ENCODE results near the gene SPNS1.
"Not testable (repeated sequence)": the region's sequence is repeated elsewhere in the genome, so short reads cannot be mapped to it uniquely, and the experiment has no call there.

SPNS1 gene

DNA sequence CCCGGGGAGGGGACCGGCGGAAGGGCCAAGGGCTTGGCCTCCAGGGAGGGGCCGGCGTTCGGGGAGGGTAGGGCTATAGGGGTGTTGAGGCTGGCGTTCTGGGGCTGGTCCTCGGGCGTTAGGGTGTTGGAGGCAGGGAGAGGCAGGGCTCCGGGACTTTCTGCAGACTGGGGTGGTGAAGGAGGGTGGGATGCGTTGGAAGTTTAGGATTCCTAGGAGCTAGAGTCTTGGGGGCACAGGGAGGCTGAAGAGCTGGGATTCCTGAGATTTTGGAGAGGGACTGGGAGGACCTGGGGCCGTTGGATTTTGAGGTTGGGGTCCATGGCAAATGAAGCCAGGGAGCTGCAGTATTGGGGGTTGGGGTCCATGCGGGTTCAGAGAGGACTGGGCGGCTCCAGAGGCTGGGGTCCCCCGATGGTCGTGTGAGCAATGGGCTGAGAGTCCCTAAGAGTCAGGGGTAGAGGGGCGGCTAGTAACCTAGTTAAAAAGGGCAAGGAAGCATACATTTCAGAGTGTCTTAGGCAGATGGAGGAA is 23.1 kb upstream of the SPNS1 start:
- Histone ChIP-seq H3K4me1 (ENCODE audit: control insufficient read depth in 5 of 5, insufficient read depth in 5 of 5, low read length in 5 of 5) (peaks cover 2 to 18% (median 15%) of the 10 kb centered on the region in 5 donors), H3K36me3 (ENCODE audit: control insufficient read depth in 5 of 5, insufficient read depth in 5 of 5, low read length in 5 of 5) (peaks cover 0 to 30% (median 25%) of the 10 kb centered on the region in 5 donors), H3K27ac (ENCODE audit: low read depth, low read length) (peak overlapping the region; percentile 62), H3K9me3 (ENCODE audit: control insufficient read depth in 5 of 5, low read length in 5 of 5) (no peaks in the 10 kb centered on the region), H3K27me3 (ENCODE audit: control insufficient read depth in 5 of 5, insufficient read depth in 4 of 5, low read length in 5 of 5) (no peaks in the 10 kb centered on the region), H3K9ac (ENCODE audit: low read length in 5 of 5) (peak overlapping the region; percentile 68 to 85 (median 81)), H3K4me3 (ENCODE audit: low read depth in 1 of 5, low read length in 5 of 5) (peak overlapping the region; percentile 70 to 88 (median 77))

DNA sequence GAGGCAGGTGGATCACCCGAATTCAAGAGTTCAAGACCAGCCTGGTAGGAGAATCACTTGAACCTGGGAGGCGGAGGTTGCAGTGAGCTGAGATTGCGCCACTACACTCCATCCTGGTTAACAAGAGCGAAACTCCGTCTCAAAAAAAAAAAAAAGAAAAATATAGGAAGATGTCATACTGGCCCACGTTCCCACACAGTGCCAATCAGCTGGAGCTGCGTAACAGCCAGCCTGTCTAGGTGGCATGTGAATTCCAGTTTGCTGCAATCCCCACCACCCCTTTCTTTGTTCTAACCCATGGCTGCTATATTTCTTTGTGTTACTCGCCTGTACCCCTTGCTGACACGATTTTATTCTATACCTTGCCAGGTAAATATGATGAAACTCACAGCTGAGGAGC is 16.4 kb upstream of the SPNS1 start:
- Histone ChIP-seq H3K9me3 (ENCODE audit: control insufficient read depth in 5 of 5, low read length in 5 of 5) (no peaks in the 10 kb centered on the region), H3K36me3 (ENCODE audit: control insufficient read depth in 5 of 5, insufficient read depth in 5 of 5, low read length in 5 of 5) (peaks cover 6 to 76% (median 62%) of the 10 kb centered on the region in 5 donors), H3K4me1 (ENCODE audit: control insufficient read depth in 5 of 5, insufficient read depth in 5 of 5, low read length in 5 of 5) (no peaks in the 10 kb centered on the region), H3K4me3 (ENCODE audit: low read depth in 1 of 5, low read length in 5 of 5) (no peak overlapping the region), H3K27ac (ENCODE audit: low read depth, low read length) (no peak overlapping the region), H3K27me3 (ENCODE audit: control insufficient read depth in 5 of 5, insufficient read depth in 4 of 5, low read length in 5 of 5) (no peaks in the 10 kb centered on the region), H3K9ac (ENCODE audit: low read length in 5 of 5) (no peak overlapping the region)

DNA sequence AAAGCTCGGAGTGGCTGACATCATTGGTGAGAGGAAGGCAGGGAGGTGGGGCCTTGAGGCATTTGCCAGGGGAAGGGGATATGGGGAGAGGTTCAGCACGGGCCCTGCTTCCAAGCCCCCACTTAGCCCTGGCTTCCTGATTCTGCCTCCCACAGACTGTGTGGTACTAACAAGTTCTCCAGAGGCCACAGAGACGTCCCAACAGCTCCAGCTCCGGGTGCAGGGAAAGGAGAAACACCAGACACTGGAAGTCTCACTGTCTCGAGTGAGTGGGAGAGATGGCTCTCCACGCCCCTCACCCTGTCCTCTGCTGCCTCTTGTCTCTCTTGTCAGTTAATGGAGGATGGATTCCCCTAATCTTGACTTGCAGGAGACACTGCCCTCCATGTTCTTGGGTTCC is 15.7 kb upstream of the SPNS1 start:
- Histone ChIP-seq H3K36me3 (ENCODE audit: control insufficient read depth in 5 of 5, insufficient read depth in 5 of 5, low read length in 5 of 5) (peaks cover 6 to 80% (median 65%) of the 10 kb centered on the region in 5 donors), H3K27ac (ENCODE audit: low read depth, low read length) (no peak overlapping the region), H3K4me3 (ENCODE audit: low read depth in 1 of 5, low read length in 5 of 5) (no peak overlapping the region), H3K27me3 (ENCODE audit: control insufficient read depth in 5 of 5, insufficient read depth in 4 of 5, low read length in 5 of 5) (no peaks in the 10 kb centered on the region), H3K9me3 (ENCODE audit: control insufficient read depth in 5 of 5, low read length in 5 of 5) (no peaks in the 10 kb centered on the region), H3K4me1 (ENCODE audit: control insufficient read depth in 5 of 5, insufficient read depth in 5 of 5, low read length in 5 of 5) (no peaks in the 10 kb centered on the region), H3K9ac (ENCODE audit: low read length in 5 of 5) (no peak overlapping the region)

DNA sequence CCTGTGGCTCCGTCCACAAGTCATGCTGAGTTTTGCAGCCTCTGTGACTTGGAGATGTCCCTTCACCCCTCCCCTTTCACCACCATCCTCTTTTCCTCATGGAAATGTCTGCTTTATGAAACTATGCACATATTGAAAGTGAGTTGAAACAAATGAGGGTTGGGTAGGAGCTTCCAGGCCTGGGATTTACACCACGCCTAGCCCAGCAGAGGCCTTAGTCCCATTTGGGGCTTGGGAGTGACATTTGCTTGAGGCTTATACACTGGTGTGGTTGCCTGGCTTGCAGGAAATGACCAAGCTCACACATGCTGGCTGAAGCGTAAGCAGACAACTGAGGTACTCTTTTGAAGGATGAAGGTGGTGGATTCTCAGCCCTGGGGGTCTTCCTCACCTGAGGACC is 10.5 kb upstream of the SPNS1 start:
- peaks cover 6 to 56% (median 45%) of the 10 kb centered on the region in 5 donors for H3K36me3 ChIP-seq (ENCODE audit: control insufficient read depth in 5 of 5, insufficient read depth in 5 of 5, low read length in 5 of 5)
- H3K27ac ChIP-seq (ENCODE audit: low read depth, low read length) = no peak overlapping the region
- no peak overlapping the region for H3K9ac ChIP-seq (ENCODE audit: low read length in 5 of 5)
- H3K4me3 ChIP-seq (ENCODE audit: low read depth in 1 of 5, low read length in 5 of 5) = no peak overlapping the region
- H3K4me1 ChIP-seq (ENCODE audit: control insufficient read depth in 5 of 5, insufficient read depth in 5 of 5, low read length in 5 of 5) = no peaks in the 10 kb centered on the region
- H3K9me3 ChIP-seq (ENCODE audit: control insufficient read depth in 5 of 5, low read length in 5 of 5) = no peaks in the 10 kb centered on the region
- H3K27me3 ChIP-seq (ENCODE audit: control insufficient read depth in 5 of 5, insufficient read depth in 4 of 5, low read length in 5 of 5) = no peaks in the 10 kb centered on the region

DNA sequence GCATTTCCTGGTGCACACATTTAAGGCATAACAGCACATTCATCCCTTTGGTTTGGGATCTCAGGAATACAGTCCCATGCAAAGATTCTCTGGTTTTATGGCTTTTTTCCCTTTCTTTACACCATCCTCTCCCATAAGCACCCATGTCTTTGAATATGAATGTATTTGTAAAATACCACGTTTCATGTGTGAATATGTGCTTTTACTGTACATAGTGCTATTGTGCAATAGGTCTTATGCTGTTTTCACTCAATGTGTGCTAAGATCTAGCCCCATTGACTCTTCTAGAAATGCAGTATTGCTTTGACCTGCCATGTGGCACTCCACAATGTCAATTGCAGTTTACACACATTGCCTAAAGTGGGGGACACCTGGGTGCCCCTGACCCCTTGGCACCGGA is 10.1 kb upstream of the SPNS1 start:
- no peaks in the 10 kb centered on the region for H3K4me1 ChIP-seq (ENCODE audit: control insufficient read depth in 5 of 5, insufficient read depth in 5 of 5, low read length in 5 of 5)
- peaks cover 6 to 52% (median 43%) of the 10 kb centered on the region in 5 donors for H3K36me3 ChIP-seq (ENCODE audit: control insufficient read depth in 5 of 5, insufficient read depth in 5 of 5, low read length in 5 of 5)
- no peaks in the 10 kb centered on the region for H3K27me3 ChIP-seq (ENCODE audit: control insufficient read depth in 5 of 5, insufficient read depth in 4 of 5, low read length in 5 of 5)
- no peak overlapping the region for H3K27ac ChIP-seq (ENCODE audit: low read depth, low read length)
- no peak overlapping the region for H3K9ac ChIP-seq (ENCODE audit: low read length in 5 of 5)
- no peak overlapping the region for H3K4me3 ChIP-seq (ENCODE audit: low read depth in 1 of 5, low read length in 5 of 5)
- H3K9me3 ChIP-seq (ENCODE audit: control insufficient read depth in 5 of 5, low read length in 5 of 5) = no peaks in the 10 kb centered on the region

DNA sequence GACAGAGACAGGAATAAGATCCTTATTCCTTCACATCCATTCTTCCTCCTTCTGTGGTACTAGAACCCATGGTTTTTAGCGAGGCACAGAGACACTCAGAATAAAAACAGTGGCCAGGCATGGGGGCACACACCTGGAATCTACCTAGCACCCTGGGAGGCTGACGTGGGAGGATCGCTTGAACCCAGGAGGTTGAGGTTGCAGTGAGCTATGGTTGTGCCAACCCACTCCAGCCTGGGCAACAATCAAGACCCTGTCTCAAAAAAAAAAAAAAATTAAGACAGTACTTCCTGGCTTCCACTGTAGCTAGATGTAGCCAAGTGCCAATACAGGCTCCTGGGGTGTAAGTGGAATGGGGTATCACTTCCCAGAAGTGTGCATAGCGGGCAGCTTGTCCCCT is 7.4 kb upstream of the SPNS1 start:
- Histone ChIP-seq H3K9me3 (ENCODE audit: control insufficient read depth in 5 of 5, low read length in 5 of 5) (no peaks in the 10 kb centered on the region), H3K4me1 (ENCODE audit: control insufficient read depth in 5 of 5, insufficient read depth in 5 of 5, low read length in 5 of 5) (no peaks in the 10 kb centered on the region), H3K36me3 (ENCODE audit: control insufficient read depth in 5 of 5, insufficient read depth in 5 of 5, low read length in 5 of 5) (peaks cover 0 to 32% (median 28%) of the 10 kb centered on the region in 5 donors), H3K9ac (ENCODE audit: low read length in 5 of 5) (no peak overlapping the region), H3K27ac (ENCODE audit: low read depth, low read length) (no peak overlapping the region), H3K27me3 (ENCODE audit: control insufficient read depth in 5 of 5, insufficient read depth in 4 of 5, low read length in 5 of 5) (no peaks in the 10 kb centered on the region), H3K4me3 (ENCODE audit: low read depth in 1 of 5, low read length in 5 of 5) (no peak overlapping the region)

DNA sequence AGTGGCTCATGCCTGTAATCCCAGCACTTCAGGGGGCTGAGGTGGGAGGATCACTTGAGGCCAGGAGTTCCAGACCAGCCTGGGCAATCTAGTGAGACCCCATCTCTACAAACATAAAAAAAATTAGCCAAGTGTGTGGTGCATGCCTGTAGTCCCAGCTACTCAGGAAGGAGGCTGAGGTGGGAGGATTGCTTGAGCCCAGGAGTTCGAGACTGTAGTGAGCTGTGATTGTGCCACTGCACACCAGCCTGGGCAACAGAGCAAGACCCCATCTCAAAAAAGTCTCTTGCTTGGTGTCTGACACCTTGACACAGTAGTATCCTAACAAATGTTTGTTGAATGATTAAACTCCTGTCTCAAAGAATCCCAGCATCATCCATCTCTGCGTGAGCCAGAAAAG is 4.9 kb upstream of the SPNS1 start:
- H3K27me3 ChIP-seq (ENCODE audit: control insufficient read depth in 5 of 5, insufficient read depth in 4 of 5, low read length in 5 of 5); H3K9ac ChIP-seq (ENCODE audit: low read length in 5 of 5); H3K27ac ChIP-seq (ENCODE audit: low read depth, low read length); H3K9me3 ChIP-seq (ENCODE audit: control insufficient read depth in 5 of 5, low read length in 5 of 5); H3K36me3 ChIP-seq (ENCODE audit: control insufficient read depth in 5 of 5, insufficient read depth in 5 of 5, low read length in 5 of 5); H3K4me3 ChIP-seq (ENCODE audit: low read depth in 1 of 5, low read length in 5 of 5); H3K4me1 ChIP-seq (ENCODE audit: control insufficient read depth in 5 of 5, insufficient read depth in 5 of 5, low read length in 5 of 5): not testable (repeated sequence)

DNA sequence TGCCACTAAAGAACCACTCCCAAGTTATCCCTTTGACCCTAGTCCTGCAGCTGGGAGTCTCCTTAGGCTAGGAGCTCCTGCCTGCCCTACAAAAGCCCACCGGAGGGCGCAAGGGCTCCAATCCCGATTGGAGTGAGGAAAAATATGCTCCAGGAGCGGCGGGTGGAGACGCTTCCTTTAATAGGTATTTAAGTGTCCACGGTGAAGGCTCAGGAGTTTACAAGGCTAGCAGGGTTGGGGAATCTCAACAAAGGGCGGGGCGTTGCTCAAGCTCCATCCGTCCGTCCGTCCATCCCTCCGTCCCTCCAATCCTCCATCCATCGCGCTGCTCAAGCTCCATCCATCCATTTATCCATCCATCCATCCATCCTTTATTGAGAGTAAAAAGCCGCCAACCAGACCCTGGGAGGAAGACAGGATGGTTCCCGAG is 556 bp upstream of the SPNS1 start:
- Histone ChIP-seq H3K9me3 (ENCODE audit: control insufficient read depth in 5 of 5, low read length in 5 of 5) (no peaks in the 10 kb centered on the region), H3K4me3 (ENCODE audit: low read depth in 1 of 5, low read length in 5 of 5) (peak overlapping the region; percentile 77 to 100 (median 99)), H3K27me3 (ENCODE audit: control insufficient read depth in 5 of 5, insufficient read depth in 4 of 5, low read length in 5 of 5) (no peaks in the 10 kb centered on the region), H3K9ac (ENCODE audit: low read length in 5 of 5) (peak overlapping the region; percentile 16 to 98 (median 86)), H3K36me3 (ENCODE audit: control insufficient read depth in 5 of 5, insufficient read depth in 5 of 5, low read length in 5 of 5) (peaks cover 0 to 22% (median 16%) of the 10 kb centered on the region in 5 donors), H3K27ac (ENCODE audit: low read depth, low read length) (peak overlapping the region; percentile 72), H3K4me1 (ENCODE audit: control insufficient read depth in 5 of 5, insufficient read depth in 5 of 5, low read length in 5 of 5) (peaks cover 2 to 27% (median 19%) of the 10 kb centered on the region in 5 donors)

DNA sequence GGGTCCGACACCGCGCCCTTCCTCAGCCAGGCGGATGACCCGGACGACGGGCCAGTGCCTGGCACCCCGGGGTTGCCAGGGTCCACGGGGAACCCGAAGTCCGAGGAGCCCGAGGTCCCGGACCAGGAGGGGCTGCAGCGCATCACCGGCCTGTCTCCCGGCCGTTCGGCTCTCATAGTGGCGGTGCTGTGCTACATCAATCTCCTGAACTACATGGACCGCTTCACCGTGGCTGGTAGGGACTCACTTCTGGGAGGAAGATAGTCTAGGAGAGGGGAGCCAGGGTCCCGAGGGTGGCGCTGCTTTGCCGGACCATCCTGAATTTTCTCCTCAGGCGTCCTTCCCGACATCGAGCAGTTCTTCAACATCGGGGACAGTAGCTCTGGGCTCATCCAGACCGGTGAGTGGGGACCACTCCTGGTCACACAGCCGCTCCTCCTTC is 601 bp downstream of the SPNS1 start:
- no peaks in the 10 kb centered on the region for H3K27me3 ChIP-seq (ENCODE audit: control insufficient read depth in 5 of 5, insufficient read depth in 4 of 5, low read length in 5 of 5)
- H3K36me3 ChIP-seq (ENCODE audit: control insufficient read depth in 5 of 5, insufficient read depth in 5 of 5, low read length in 5 of 5) = peaks cover 0 to 30% (median 21%) of the 10 kb centered on the region in 5 donors
- H3K4me1 ChIP-seq (ENCODE audit: control insufficient read depth in 5 of 5, insufficient read depth in 5 of 5, low read length in 5 of 5) = peaks cover 2 to 27% (median 19%) of the 10 kb centered on the region in 5 donors
- H3K4me3 ChIP-seq (ENCODE audit: low read depth in 1 of 5, low read length in 5 of 5) = peak overlapping the region; percentile 77 to 100 (median 99)
- H3K9ac ChIP-seq (ENCODE audit: low read length in 5 of 5) = peak overlapping the region; percentile 68 to 98 (median 94)
- peak overlapping the region; percentile 72 for H3K27ac ChIP-seq (ENCODE audit: low read depth, low read length)
- no peaks in the 10 kb centered on the region for H3K9me3 ChIP-seq (ENCODE audit: control insufficient read depth in 5 of 5, low read length in 5 of 5)

DNA sequence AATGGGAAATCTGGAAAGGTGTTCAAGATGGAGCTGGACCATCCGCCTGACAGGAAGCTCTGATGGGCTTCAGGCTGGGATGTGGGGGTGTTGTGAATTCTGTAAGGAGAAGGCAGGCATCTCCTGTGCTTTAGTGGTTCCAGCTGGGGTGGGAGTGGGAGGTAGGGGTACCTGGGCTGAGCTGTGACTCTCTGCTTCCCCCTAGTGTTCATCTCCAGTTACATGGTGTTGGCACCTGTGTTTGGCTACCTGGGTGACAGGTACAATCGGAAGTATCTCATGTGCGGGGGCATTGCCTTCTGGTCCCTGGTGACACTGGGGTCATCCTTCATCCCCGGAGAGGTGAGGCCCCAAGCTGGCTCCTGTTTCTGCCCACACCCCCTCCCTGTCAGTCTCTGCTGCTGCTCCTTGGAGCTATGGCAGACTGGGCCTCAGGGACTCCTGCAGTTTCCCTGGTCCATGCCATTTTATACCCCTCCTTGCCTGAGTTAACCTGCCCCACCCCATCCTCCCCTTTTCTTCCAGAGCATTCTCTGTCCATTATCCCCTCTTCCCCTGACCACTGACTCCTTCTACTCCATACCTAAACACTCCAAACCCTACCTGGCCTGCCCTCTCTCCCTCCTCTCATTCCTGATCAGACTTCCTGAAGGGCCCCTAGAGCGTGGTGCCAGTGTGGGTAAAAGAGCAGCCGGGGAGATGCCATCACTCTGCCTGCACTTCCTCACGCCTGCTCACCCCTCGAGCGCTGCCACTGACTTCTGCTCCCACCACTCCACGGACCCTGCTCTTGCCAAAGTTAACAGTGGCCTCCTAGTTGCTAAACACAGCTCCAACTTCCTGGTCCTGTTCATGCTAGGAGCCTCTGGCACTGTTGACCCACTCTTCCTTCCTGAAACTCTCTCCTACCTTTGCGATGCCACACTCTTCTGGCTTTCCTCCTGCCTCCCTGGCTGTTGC is 3.4 kb downstream of the SPNS1 start:
- Histone ChIP-seq H3K4me1 (ENCODE audit: control insufficient read depth in 5 of 5, insufficient read depth in 5 of 5, low read length in 5 of 5) (peaks cover 2 to 27% (median 19%) of the 10 kb centered on the region in 5 donors), H3K27me3 (ENCODE audit: control insufficient read depth in 5 of 5, insufficient read depth in 4 of 5, low read length in 5 of 5) (no peaks in the 10 kb centered on the region), H3K36me3 (ENCODE audit: control insufficient read depth in 5 of 5, insufficient read depth in 5 of 5, low read length in 5 of 5) (peaks cover 0 to 57% (median 45%) of the 10 kb centered on the region in 5 donors)

More for the DNA sequence above, 3.4 kb downstream of the SPNS1 start:
- H3K4me3 ChIP-seq (ENCODE audit: low read depth in 1 of 5, low read length in 5 of 5) = no peak overlapping the region
- no peak overlapping the region for H3K27ac ChIP-seq (ENCODE audit: low read depth, low read length)
- peaks cover 0 to 8% (median 7%) of the 10 kb centered on the region in 5 donors for H3K9me3 ChIP-seq (ENCODE audit: control insufficient read depth in 5 of 5, low read length in 5 of 5)
- H3K9ac ChIP-seq (ENCODE audit: low read length in 5 of 5) = no peak overlapping the region
